KOPT-K1 (cell line): ENCODE data around the gene EDAR.

Experiments used
- H3K27ac ChIP-seq: fragments of 200-600 bp; sonication (generic); 2 replicates; pipeline ENCODE4 v1.5.1; 2016; ENCODE audit warnings: antibody characterized with exemption, mild to moderate bottlenecking, low read depth, low read length; ENCODE audit not compliant: poor library complexity, severe bottlenecking
- H3K36me3 ChIP-seq: fragments of 200-600 bp; sonication (generic); 2 replicates; pipeline ENCODE4 v1.5.1; 2017; ENCODE audit warnings: antibody characterized with exemption, mild to moderate bottlenecking, low read length, moderate library complexity; ENCODE audit not compliant: insufficient read depth
- H3K9me3 ChIP-seq: fragments of 200-600 bp; sonication (generic); 2 replicates; pipeline ENCODE4 v1.5.1; 2017; ENCODE audit warnings: antibody characterized with exemption, low read length, mild to moderate bottlenecking; ENCODE audit not compliant: insufficient read depth, poor library complexity, severe bottlenecking

Gene EDAR

GRCh38 chr2:108988796-108989713, at the start of gene EDAR:
EDAR (minus strand) TSS chr2:108989220; CDS start chr2:108931014, 58,206 bp downstream.
- H3K9me3 ChIP-seq = no peaks in the 10 kb centered on the region
- no peak within 1 kb of the TSS for H3K27ac ChIP-seq
- no peaks in the 10 kb centered on the region for H3K36me3 ChIP-seq

- Histone ChIP-seq H3K27ac (peak overlapping the region; percentile 96), H3K36me3 (no peaks in the 10 kb centered on the region), H3K9me3 (peaks cover 6% of the 10 kb centered on the region)
Observed at GRCh38 chr2:109033171-109033570, 44.2 kb upstream of the EDAR start.

- Histone ChIP-seq H3K9me3 (peaks cover 6% of the 10 kb centered on the region), H3K27ac (peak overlapping the region; percentile 96), H3K36me3 (no peaks in the 10 kb centered on the region)
Observed at GRCh38 chr2:109032229-109032820, 43.3 kb upstream of the EDAR start.

GRCh38 chr2:109031476-109032228, 42.6 kb upstream of the EDAR start:
- Histone ChIP-seq H3K27ac (peak overlapping the region; percentile 96), H3K9me3 (peaks cover 6% of the 10 kb centered on the region), H3K36me3 (no peaks in the 10 kb centered on the region)

- Histone ChIP-seq H3K36me3 (no peaks in the 10 kb centered on the region), H3K27ac (peak overlapping the region; percentile 96), H3K9me3 (peaks cover 6% of the 10 kb centered on the region)
Observed at GRCh38 chr2:109030870-109031475, 42.0 kb upstream of the EDAR start.

- Histone ChIP-seq H3K9me3 (peaks cover 6% of the 10 kb centered on the region), H3K36me3 (no peaks in the 10 kb centered on the region), H3K27ac (no peak overlapping the region)
Observed at GRCh38 chr2:109029490-109030201, 40.6 kb upstream of the EDAR start.

GRCh38 chr2:109028738-109029489, 39.9 kb upstream of the EDAR start:
- Histone ChIP-seq H3K27ac (no peak overlapping the region), H3K9me3 (peaks cover 6% of the 10 kb centered on the region), H3K36me3 (no peaks in the 10 kb centered on the region)

GRCh38 chr2:109028277-109028676, 39.3 kb upstream of the EDAR start:
- Histone ChIP-seq H3K36me3 (no peaks in the 10 kb centered on the region), H3K9me3 (peaks cover 3% of the 10 kb centered on the region), H3K27ac (no peak overlapping the region)

- Histone ChIP-seq H3K27ac (no peak overlapping the region), H3K9me3 (no peaks in the 10 kb centered on the region), H3K36me3 (no peaks in the 10 kb centered on the region)
Observed at GRCh38 chr2:109027702-109028101, 38.7 kb upstream of the EDAR start.

GRCh38 chr2:109024477-109024876, 35.5 kb upstream of the EDAR start:
- no peaks in the 10 kb centered on the region for H3K36me3 ChIP-seq
- no peaks in the 10 kb centered on the region for H3K9me3 ChIP-seq
- H3K27ac ChIP-seq = no peak overlapping the region

- Histone ChIP-seq H3K9me3 (no peaks in the 10 kb centered on the region), H3K27ac (no peak overlapping the region), H3K36me3 (no peaks in the 10 kb centered on the region)
Observed at GRCh38 chr2:109021895-109022300, 32.9 kb upstream of the EDAR start.

GRCh38 chr2:109020217-109020637, 31.2 kb upstream of the EDAR start:
- no peaks in the 10 kb centered on the region for H3K9me3 ChIP-seq
- no peaks in the 10 kb centered on the region for H3K36me3 ChIP-seq
- H3K27ac ChIP-seq = no peak overlapping the region

- H3K27ac ChIP-seq = no peak overlapping the region
- no peaks in the 10 kb centered on the region for H3K9me3 ChIP-seq
- no peaks in the 10 kb centered on the region for H3K36me3 ChIP-seq
Observed at GRCh38 chr2:109018452-109018851, 29.4 kb upstream of the EDAR start.

- Histone ChIP-seq H3K9me3 (no peaks in the 10 kb centered on the region), H3K36me3 (no peaks in the 10 kb centered on the region), H3K27ac (no peak overlapping the region)
Observed at GRCh38 chr2:109017017-109017416, 28.0 kb upstream of the EDAR start.
